OCI-LY1 (cell line): ENCODE results near the gene SYNGR1.

Source experiments
- H2AFZ ChIP-seq: fragments of 200-600 bp; sonication (generic), shearing (Covaris generic); 2 replicates; pipeline ENCODE4 v1.6.0; 2014; ENCODE audit warnings: antibody characterized with exemption, mild to moderate bottlenecking, low read length
- H3F3A ChIP-seq: fragments of 200-600 bp; sonication (generic), shearing (Covaris generic); 2 replicates; pipeline ENCODE4 v1.6.0; 2014; ENCODE audit warnings: mild to moderate bottlenecking, antibody characterized with exemption, low read length, moderate library complexity; ENCODE audit not compliant: insufficient read depth
- H3K27ac ChIP-seq: fragments of 200-600 bp; sonication (generic); 2 replicates; pipeline ENCODE4 v1.5.1; 2014; ENCODE audit warnings: low read length, mixed run types, mild to moderate bottlenecking, low read depth; ENCODE audit not compliant: poor library complexity, severe bottlenecking
- H3K27me3 ChIP-seq: fragments of 200-600 bp; sonication (generic); 2 replicates; pipeline ENCODE4 v1.6.0; 2014; ENCODE audit warnings: antibody characterized with exemption, mild to moderate bottlenecking, low read length, moderate library complexity; ENCODE audit not compliant: insufficient read depth
- H3K36me3 ChIP-seq: fragments of 200-600 bp; sonication (generic); 2 replicates; pipeline ENCODE4 v1.6.1; 2014; ENCODE audit warnings: mild to moderate bottlenecking, antibody characterized with exemption, low read length, moderate library complexity, mixed read lengths; ENCODE audit not compliant: insufficient read depth
- H3K4me1 ChIP-seq: fragments of 200-600 bp; sonication (generic); 2 replicates; pipeline ENCODE4 v1.5.1; 2014; ENCODE audit warnings: mild to moderate bottlenecking, low read length, moderate library complexity; ENCODE audit not compliant: insufficient read depth, severe bottlenecking
- H3K4me2 ChIP-seq: fragments of 200-600 bp; sonication (generic), shearing (Covaris generic); 2 replicates; pipeline ENCODE4 v1.6.1; 2014; ENCODE audit warnings: low read length
- H3K4me3 ChIP-seq: fragments of 200-600 bp; sonication (generic); 2 replicates; pipeline ENCODE4 v1.5.1; 2014; ENCODE audit warnings: low read length, low read depth, mild to moderate bottlenecking, mixed read lengths; ENCODE audit not compliant: poor library complexity, severe bottlenecking
- H3K79me2 ChIP-seq: fragments of 200-600 bp; shearing (Covaris generic); 2 replicates; pipeline ENCODE4 v1.6.1; 2016; ENCODE audit warnings: mixed run types, low read length, mixed read lengths; ENCODE audit not compliant: insufficient read depth
- H3K9ac ChIP-seq: fragments of 200-600 bp; sonication (generic), shearing (Covaris generic); 2 replicates; pipeline ENCODE4 v1.6.1; 2014; ENCODE audit warnings: mild to moderate bottlenecking, low read length, mixed read lengths
- H3K9me2 ChIP-seq: fragments of 200-600 bp; sonication (generic), shearing (Covaris generic); 2 replicates; pipeline ENCODE4 v1.6.1; 2014; ENCODE audit warnings: low read depth, mild to moderate bottlenecking, low read length, mixed read lengths
- H3K9me3 ChIP-seq: fragments of 200-600 bp; shearing (Covaris generic); 2 replicates; pipeline ENCODE4 v1.6.1; 2014; ENCODE audit warnings: low read length, mixed read lengths
- H4K20me1 ChIP-seq: fragments of 200-600 bp; sonication (generic), shearing (Covaris generic); 2 replicates; pipeline ENCODE4 v1.6.0; 2016; ENCODE audit warnings: mild to moderate bottlenecking, low read length; ENCODE audit not compliant: insufficient read depth
- CTCF ChIP-seq: fragments of 200-600 bp; sonication (generic), shearing (Covaris generic); IDR thresholded peaks from 2 replicates; pipeline ENCODE4 v1.5.1; 2017; ENCODE audit warnings: mild to moderate bottlenecking, antibody characterized with exemption, low read length, moderate library complexity, mixed read lengths
- EZH2 ChIP-seq: fragments of 200-600 bp; sonication (generic), shearing (Covaris generic); IDR thresholded peaks from 2 replicates; pipeline ENCODE4 v1.8.0; 2017; ENCODE audit warnings: borderline replicate concordance, mixed run types, mild to moderate bottlenecking, antibody characterized with exemption, low read length, moderate library complexity, mixed read lengths

Gene SYNGR1

GRCh38 chr22:39363751-39364515 lies 14.1 kb downstream of the SYNGR1 start:
- Histone ChIP-seq H3K4me2 (no peak overlapping the region), H3K4me3 (no peak overlapping the region), H2AFZ (no peak overlapping the region), H3K36me3 (no peaks in the 10 kb centered on the region), H3K9ac (no peak overlapping the region), H3K9me2 (no peaks in the 10 kb centered on the region), H3K27me3 (peaks cover 10% of the 10 kb centered on the region), H3K9me3 (no peaks in the 10 kb centered on the region), H3K79me2 (no peaks in the 10 kb centered on the region), H4K20me1 (no peaks in the 10 kb centered on the region), H3K27ac (no peak overlapping the region), H3F3A (no peaks in the 10 kb centered on the region), H3K4me1 (no peaks in the 10 kb centered on the region)
- TF ChIP-seq CTCF = no peak
- no peak for TF ChIP-seq EZH2

DNA sequence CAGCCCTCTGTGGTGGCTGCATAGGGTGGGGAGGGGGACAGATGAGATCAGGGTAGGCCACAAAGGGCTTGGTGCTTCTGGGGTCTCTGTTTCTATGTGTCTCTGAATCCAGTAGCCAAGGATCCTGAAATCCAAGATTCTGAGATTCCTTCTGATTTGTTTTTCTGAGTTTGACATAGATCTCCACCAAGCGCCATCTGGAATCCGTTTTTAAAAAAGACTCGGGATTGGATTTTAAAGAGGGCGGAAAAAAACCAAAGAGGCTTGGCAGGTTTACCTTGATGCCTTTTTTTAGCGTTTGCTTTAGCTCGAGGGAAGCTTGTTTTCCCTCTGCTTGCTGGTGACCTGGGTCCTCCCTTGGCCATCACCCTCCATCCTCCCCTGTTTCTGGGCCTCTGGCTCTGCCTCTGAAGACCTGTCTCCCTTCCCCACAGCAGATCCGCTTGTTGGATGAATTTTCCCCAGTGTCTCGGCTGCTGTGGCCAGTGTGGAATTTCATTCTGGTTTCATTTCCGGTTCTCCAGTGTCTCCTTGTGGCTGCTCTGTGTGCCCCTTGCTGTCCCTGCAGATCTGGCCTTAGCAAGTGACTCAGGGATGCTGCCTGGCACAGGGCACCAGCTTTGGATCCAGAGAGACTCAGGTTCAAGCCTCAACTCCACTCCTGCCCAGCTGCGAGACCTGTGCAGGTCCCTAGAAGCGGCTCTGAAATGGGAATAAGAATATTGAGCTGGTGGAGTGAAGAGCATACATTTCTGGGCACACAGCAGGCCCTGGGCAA lies 15.1 kb downstream of the SYNGR1 start:
- no peaks in the 10 kb centered on the region for H4K20me1 ChIP-seq
- no peaks in the 10 kb centered on the region for H3F3A ChIP-seq
- no peak overlapping the region for H3K4me2 ChIP-seq
- no peaks in the 10 kb centered on the region for H3K9me3 ChIP-seq
- H3K4me3 ChIP-seq = no peak overlapping the region
- no peak overlapping the region for H3K9ac ChIP-seq
- no peaks in the 10 kb centered on the region for H3K79me2 ChIP-seq
- H3K9me2 ChIP-seq = no peaks in the 10 kb centered on the region
- no peak overlapping the region for H3K27ac ChIP-seq
- no peaks in the 10 kb centered on the region for H3K4me1 ChIP-seq
- TF ChIP-seq EZH2 = no peak
- no peak for TF ChIP-seq CTCF
- H3K27me3 ChIP-seq = peaks cover 9% of the 10 kb centered on the region
- no peaks in the 10 kb centered on the region for H3K36me3 ChIP-seq
- H2AFZ ChIP-seq = no peak overlapping the region

- Histone ChIP-seq H3K4me2 (no peak overlapping the region), H3K9me3 (no peaks in the 10 kb centered on the region), H3K79me2 (no peaks in the 10 kb centered on the region), H3K9me2 (no peaks in the 10 kb centered on the region), H3K4me1 (no peaks in the 10 kb centered on the region), H2AFZ (no peak overlapping the region), H3K4me3 (no peak overlapping the region), H3K9ac (no peak overlapping the region), H3F3A (no peaks in the 10 kb centered on the region), H3K27me3 (peaks cover 7% of the 10 kb centered on the region), H3K36me3 (no peaks in the 10 kb centered on the region), H3K27ac (no peak overlapping the region), H4K20me1 (no peaks in the 10 kb centered on the region)
- TF ChIP-seq EZH2 (no peak), CTCF (no peak)
Observed at GRCh38 chr22:39365492-39365780, 15.6 kb downstream of the SYNGR1 start.
